ENCODE data around the gene OR2F2. TPM values are rescaled to one million over a fixed set of nuclear protein-coding genes. Genes with fewer than 3 reads are reported as not detected.
A peak's percentile ranks its signal among the peaks of the same experiment; 100 is the strongest.

OR2F2 gene
- polyA plus RNA-seq, 1 of the 3 experiments (the other 2 are of a cell fraction), result 0.07 TPM

DNA sequence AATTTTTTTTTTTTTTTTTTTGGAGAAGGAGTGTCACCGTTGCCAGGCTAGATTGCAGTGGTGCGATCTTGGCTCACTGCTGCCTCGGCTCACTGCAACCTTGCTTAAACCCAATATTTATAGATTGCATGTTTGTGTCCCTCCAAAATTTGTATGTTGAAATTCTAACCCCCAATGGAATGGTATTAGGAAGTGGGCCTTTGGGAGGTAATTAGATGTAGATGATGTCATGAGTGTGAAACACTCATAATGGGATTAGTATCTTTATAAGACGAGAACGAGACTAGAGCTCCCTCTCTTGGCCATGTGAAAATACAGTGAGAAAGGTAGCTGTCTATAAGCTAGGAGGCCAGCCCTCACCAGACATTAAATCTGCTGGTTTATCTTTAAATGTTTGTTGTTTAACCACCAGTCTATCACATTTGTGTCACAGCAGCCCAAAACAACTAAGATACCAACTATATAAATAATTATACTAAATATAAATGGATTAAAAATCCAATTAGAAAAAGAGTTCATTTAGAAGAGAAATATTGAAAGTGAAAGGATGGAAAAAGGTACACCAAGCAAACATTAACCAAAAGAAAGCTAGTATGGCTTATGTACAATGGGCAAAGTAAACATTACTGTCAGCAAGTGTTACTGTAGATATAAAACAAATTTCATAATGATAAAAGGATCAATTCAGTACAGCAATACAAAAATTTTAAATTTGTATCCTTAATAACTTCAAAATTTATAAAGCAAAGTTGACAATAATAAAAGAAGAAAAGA lies 42.3 kb upstream of the OR2F2 start:
- no peak overlapping the region for H3K4me2 ChIP-seq
- no peaks in the 10 kb centered on the region for H3K27me3 ChIP-seq (ENCODE audit: insufficient read depth)
- peaks cover 66 to 73% of the 10 kb centered on the region in 2 experiments for H3K36me3 ChIP-seq (replicated peaks in 1 of 2; ENCODE audit: control insufficient read depth in 1 of 2, insufficient read depth in 2 of 2, low read length in 1 of 2)
- whole genome bisulfite sequencing (ENCODE audit: low lambda C conversion rate), result 91% methylated on average over 5 of the region's 5 CpGs
- TF ChIP-seq, protein P1, sequence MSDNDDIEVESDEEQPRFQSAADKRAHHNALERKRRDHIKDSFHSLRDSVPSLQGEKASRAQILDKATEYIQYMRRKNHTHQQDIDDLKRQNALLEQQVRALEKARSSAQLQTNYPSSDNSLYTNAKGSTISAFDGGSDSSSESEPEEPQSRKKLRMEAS (IDR thresholded peaks at IDR 0.05; ENCODE audit: low read depth), result no peak
- TF ChIP-seq EP300 (IDR thresholded peaks at IDR 0.05; ENCODE audit: borderline replicate concordance in 1 of 2, low read depth in 1 of 2, low read length in 1 of 2) (no peak), ELF1 (IDR thresholded peaks at IDR 0.05) (no peak)
- TF ChIP-seq, protein P2, sequence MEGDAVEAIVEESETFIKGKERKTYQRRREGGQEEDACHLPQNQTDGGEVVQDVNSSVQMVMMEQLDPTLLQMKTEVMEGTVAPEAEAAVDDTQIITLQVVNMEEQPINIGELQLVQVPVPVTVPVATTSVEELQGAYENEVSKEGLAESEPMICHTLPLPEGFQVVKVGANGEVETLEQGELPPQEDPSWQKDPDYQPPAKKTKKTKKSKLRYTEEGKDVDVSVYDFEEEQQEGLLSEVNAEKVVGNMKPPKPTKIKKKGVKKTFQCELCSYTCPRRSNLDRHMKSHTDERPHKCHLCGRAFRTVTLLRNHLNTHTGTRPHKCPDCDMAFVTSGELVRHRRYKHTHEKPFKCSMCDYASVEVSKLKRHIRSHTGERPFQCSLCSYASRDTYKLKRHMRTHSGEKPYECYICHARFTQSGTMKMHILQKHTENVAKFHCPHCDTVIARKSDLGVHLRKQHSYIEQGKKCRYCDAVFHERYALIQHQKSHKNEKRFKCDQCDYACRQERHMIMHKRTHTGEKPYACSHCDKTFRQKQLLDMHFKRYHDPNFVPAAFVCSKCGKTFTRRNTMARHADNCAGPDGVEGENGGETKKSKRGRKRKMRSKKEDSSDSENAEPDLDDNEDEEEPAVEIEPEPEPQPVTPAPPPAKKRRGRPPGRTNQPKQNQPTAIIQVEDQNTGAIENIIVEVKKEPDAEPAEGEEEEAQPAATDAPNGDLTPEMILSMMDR (IDR thresholded peaks at IDR 0.05), result peak; percentile 21; the same call in 1 of the 2 replicates
- H3K9me3 ChIP-seq, result peaks cover 37% of the 10 kb centered on the region; the same call in 1 of the 2 replicates
- peaks cover 4% of the 10 kb centered on the region; the same call in 1 of the 2 replicates for H3K9me2 ChIP-seq
- H3K27ac ChIP-seq (ENCODE audit: low read depth in 2 of 2, low read length in 1 of 2), result no peak overlapping the region
- H3F3A ChIP-seq (replicated peaks; ENCODE audit: insufficient read depth), result peaks cover 23% of the 10 kb centered on the region
- CTCF ChIA-PET, result interaction anchor here (1.9 kb wide), 1 partner anchor 8 kb away, joined by 9 read pairs; no protein-coding TSS in a partner anchor
- H3K79me2 ChIP-seq (ENCODE audit: insufficient read depth), result peaks cover 95% of the 10 kb centered on the region
- POLR2A ChIA-PET, result interaction anchor here (1.3 kb wide), 1 partner anchor 9 kb away, joined by 5 read pairs; the partner anchor contains the start of gene TCAF1
- no peak overlapping the region for H2AFZ ChIP-seq (ENCODE audit: low read depth)
- peaks cover 14% of the 10 kb centered on the region; the same call in 1 of the 2 replicates for H4K20me1 ChIP-seq (ENCODE audit: insufficient read depth)
- DNase-seq, result no peak
- no peaks in the 10 kb centered on the region; a peak in 2 of 4 replicates for H3K4me1 ChIP-seq (ENCODE audit: control insufficient read depth in 1 of 2, insufficient read depth in 2 of 2, low read depth in 1 of 2, low read length in 1 of 2)
- H3K4me3 ChIP-seq (ENCODE audit: low read depth in 2 of 2, low read length in 1 of 2), result no peak overlapping the region
- H3K9ac ChIP-seq, result no peak overlapping the region

DNA sequence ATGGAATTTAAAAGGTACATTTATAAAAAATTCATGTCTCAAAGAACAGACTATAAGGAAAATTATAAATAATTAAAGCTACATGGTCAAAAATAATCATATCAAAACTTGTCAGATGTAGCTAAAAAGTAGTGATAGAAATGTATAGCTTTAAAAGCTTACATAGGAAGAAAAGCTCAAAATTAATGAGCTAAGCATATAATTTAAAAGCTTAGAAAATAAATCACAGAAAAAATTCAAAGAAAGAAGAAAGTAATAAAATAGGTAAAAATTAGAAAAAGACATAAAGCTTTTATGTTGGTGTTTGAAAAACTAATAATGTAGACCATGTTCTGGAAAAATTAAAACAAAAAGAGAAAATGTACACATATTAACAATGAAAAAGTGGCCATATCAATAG lies 38.4 kb upstream of the OR2F2 start:
- H3K4me3 ChIP-seq (ENCODE audit: low read depth in 2 of 2, low read length in 1 of 2), result no peak overlapping the region
- ChIA-PET POLR2A (interaction anchor here (0.6 kb wide), 1 partner anchor 12 kb away, joined by 3 read pairs; no protein-coding TSS in a partner anchor), CTCF (no interaction called here)
- H3K4me1 ChIP-seq (ENCODE audit: control insufficient read depth in 1 of 2, insufficient read depth in 2 of 2, low read depth in 1 of 2, low read length in 1 of 2), result peaks cover 13 to 17% of the 10 kb centered on the region in 2 experiments; a peak in 3 of 4 replicates
- H3K27me3 ChIP-seq (ENCODE audit: insufficient read depth), result no peaks in the 10 kb centered on the region
- H3K79me2 ChIP-seq (ENCODE audit: insufficient read depth), result peaks cover 95% of the 10 kb centered on the region
- DNase-seq, result no peak
- TF ChIP-seq FOSL2 (IDR thresholded peaks at IDR 0.05; ENCODE audit: borderline replicate concordance, low read depth), result no peak
- TF ChIP-seq TCF12 (IDR thresholded peaks at IDR 0.05), result no peak
- no peak for TF ChIP-seq FOXJ3 (CRISPR knock-in tag; IDR thresholded peaks at IDR 0.05)
- TF ChIP-seq MXI1 (IDR thresholded peaks at IDR 0.05; ENCODE audit: low read depth, low read length), result no peak
- TF ChIP-seq, protein P3, sequence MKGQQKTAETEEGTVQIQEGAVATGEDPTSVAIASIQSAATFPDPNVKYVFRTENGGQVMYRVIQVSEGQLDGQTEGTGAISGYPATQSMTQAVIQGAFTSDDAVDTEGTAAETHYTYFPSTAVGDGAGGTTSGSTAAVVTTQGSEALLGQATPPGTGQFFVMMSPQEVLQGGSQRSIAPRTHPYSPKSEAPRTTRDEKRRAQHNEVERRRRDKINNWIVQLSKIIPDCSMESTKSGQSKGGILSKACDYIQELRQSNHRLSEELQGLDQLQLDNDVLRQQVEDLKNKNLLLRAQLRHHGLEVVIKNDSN (IDR thresholded peaks at IDR 0.05; ENCODE audit: borderline replicate concordance, low read depth), result no peak
- no peak for TF ChIP-seq GABPA (IDR thresholded peaks at IDR 0.05; ENCODE audit: low read depth)
- TF ChIP-seq EZH2phosphoT487 (IDR thresholded peaks at IDR 0.05; ENCODE audit: borderline replicate concordance, low read depth), result no peak
- TF ChIP-seq RAD21 (IDR thresholded peaks at IDR 0.05; ENCODE audit: low read length), result no peak
- no peak for TF ChIP-seq FOXM1 (IDR thresholded peaks at IDR 0.05; ENCODE audit: low read depth)
- no peak for TF ChIP-seq NRF1 (IDR thresholded peaks at IDR 0.05; ENCODE audit: low read depth, low read length)
- TF ChIP-seq, protein P4, sequence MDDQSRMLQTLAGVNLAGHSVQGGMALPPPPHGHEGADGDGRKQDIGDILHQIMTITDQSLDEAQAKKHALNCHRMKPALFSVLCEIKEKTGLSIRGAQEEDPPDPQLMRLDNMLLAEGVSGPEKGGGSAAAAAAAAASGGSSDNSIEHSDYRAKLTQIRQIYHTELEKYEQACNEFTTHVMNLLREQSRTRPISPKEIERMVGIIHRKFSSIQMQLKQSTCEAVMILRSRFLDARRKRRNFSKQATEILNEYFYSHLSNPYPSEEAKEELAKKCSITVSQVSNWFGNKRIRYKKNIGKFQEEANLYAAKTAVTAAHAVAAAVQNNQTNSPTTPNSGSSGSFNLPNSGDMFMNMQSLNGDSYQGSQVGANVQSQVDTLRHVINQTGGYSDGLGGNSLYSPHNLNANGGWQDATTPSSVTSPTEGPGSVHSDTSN (IDR thresholded peaks at IDR 0.05), result no peak
- H3K4me2 ChIP-seq, result no peak overlapping the region
- no peak overlapping the region for H2AFZ ChIP-seq (ENCODE audit: low read depth)
- H4K20me1 ChIP-seq (ENCODE audit: insufficient read depth), result peaks cover 39% of the 10 kb centered on the region
- no peak overlapping the region for H3K9ac ChIP-seq
- H3K9me3 ChIP-seq, result peaks cover 19% of the 10 kb centered on the region; the same call in 1 of the 2 replicates
- H3K27ac ChIP-seq (ENCODE audit: low read depth in 2 of 2, low read length in 1 of 2), result no peak overlapping the region
- peaks cover 29% of the 10 kb centered on the region for H3F3A ChIP-seq (replicated peaks; ENCODE audit: insufficient read depth)
- peaks cover 38 to 54% of the 10 kb centered on the region in 2 experiments for H3K36me3 ChIP-seq (replicated peaks in 1 of 2; ENCODE audit: control insufficient read depth in 1 of 2, insufficient read depth in 2 of 2, low read length in 1 of 2)
- H3K9me2 ChIP-seq, result peaks cover 4% of the 10 kb centered on the region; the same call in 1 of the 2 replicates
